Left ventricle myocardium superior (tissue), 1 donor: ENCODE data around the gene ZNF576. TPM values are rescaled to one million over a fixed set of nuclear protein-coding genes. Genes with fewer than 3 reads are reported as not detected.
"Not testable (repeated sequence)": the region's sequence is repeated elsewhere in the genome, so short reads cannot be mapped to it uniquely, and the experiment has no call there.

ENCODE experiments used
- ATAC-seq: fragments of 200-7000 bp; cut with Tn5 transposase; one replicate; pipeline ENCODE4 v1.9.1; 2020; ENCODE audit warnings: mild to moderate bottlenecking, moderate library complexity
- DNase-seq: peaks from one replicate; pipeline ENCODE4 v3.0.0-alpha.2; 2020
- intact Hi-C: fragments of 100-400 bp; cut with micrococcal nuclease; formaldehyde crosslinking; loops from one replicate; pipeline ENCODE4 v1.11.0; 2022
- total RNA-seq: library from RNA; stranded (reverse); fragmentation: NEBNext Ultra II Directional; extraction: Animal tissue kit (Norgen Biotek cat#: 25700); gene quantifications from one replicate; pipeline ENCODE4 v1.2.1, GENCODE V29; 2021
- donor health status: DM: no; HTN: yes; CAD: no; lungs with severe emphysema.

Gene ZNF576
- total RNA-seq, 1 donor from 2014 or later = 12.2 TPM

DNA sequence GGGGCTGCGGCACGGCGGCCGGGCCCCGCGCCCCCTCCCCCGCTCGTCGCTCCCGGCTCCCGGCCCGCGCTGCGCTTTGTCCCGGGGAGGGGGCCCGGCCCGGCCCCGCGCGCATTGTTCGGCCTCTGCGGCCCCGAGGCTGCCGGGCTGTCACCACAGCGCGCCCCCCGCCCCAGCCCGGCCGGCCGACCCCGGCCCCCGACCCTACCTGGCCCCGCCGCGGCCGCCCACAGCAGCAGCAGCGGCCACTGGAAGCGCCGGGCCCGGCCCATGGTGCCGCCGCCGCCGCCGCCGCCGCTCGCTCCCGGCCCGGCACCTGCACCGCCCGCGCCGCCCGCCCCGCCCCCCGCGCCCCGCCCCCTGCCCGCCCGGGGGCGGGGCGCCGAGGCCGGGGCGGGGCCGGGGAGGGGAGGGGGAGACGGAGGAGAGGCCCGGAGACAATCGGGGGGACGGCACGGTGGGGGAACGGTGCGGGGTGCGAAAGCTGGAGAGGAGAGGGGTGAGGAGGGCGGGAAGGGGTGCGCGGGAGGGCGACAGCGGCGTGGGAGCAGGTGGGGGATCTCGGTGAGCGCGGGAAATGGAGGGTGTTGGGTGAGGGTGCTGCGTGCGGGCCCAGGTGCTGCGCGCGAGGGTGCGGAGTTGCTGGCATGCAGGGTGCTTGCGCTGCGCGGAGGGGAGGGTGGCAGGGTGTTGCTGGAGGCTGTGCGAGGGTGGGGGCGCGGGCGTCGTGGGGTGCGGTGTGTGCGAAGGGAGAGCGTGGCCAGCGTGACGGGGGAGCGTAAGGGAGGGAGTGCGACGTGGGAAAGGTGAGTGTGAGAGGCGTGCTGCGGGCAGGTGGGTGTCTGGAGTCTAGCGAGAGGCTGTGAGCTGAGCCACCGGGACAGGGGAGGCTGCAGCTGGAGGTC is 43.4 kb downstream of the ZNF576 start, which contains the start of gene CADM4:
Gene CADM4, minus strand, starts transcription at position 332 of the 905 bp plus-strand sequence. Its CDS starts 60 bp downstream, at position 272.
- ATAC-seq = peak; percentile 81
- DNase-seq = peak; percentile 50
- intact Hi-C loops = no loop called here

DNA sequence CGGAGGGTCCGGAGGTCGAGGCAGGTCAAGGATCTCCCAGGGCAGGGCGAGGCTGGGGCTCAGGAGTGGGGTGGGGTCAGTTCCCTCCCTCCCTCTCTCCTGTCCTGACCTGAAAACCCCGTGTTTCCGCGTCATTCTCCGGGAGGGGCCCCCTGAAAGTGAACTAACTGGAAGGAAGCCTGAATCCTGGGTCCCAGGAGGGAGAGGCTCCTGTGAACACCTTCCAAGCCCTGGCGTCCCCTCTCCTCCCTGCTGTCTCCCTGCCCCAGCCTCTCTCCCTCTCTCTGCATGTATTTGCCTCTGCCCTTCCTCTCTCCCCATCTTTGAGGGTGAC is 44.0 kb downstream of the ZNF576 start:
- intact Hi-C loops = no loop called here
- peak; percentile 11 for ATAC-seq
- no peak for DNase-seq

DNA sequence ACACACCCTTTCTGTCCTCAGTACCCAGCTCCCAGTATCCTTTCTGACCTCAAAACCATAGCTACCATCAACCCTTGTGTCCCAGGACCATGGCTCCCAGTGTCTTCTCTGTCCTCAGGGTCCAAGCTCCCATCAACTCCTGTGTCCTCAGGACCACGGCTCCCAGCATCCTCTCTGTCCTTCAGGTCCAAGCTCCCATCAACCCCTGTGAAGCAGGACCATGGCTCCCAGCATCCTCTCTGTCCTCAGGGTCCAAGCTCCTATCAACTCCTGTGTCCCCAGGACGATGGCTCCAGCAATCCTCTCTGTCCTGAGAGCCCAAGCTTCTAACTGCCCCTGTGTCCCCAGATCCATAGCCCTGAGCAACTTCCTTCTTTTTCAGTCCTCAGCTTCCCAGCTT is 44.9 kb downstream of the ZNF576 start:
- ATAC-seq (no peak), DNase-seq (no peak)
- intact Hi-C loops = no loop called here

DNA sequence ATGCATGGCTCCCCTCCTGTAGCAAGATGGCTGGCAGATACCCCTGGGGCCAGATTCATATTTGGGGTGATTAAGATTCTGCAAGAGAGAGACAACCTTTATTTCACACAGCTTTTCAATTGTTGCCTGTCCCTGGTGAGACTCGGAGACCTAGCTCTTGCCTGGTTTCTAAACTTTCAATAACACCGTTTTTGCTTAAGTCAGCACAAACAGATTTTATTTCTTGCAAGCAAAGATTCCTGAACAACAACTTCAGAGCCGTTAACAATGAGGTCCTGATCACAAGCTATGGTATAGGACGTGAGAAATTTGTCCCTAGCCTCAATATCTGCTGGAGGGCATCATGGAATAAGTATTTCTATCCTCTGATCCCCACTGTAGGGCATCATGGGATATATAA is 46.1 kb downstream of the ZNF576 start:
- intact Hi-C loops = no loop called here
- DNase-seq (no peak), ATAC-seq (no peak)

DNA sequence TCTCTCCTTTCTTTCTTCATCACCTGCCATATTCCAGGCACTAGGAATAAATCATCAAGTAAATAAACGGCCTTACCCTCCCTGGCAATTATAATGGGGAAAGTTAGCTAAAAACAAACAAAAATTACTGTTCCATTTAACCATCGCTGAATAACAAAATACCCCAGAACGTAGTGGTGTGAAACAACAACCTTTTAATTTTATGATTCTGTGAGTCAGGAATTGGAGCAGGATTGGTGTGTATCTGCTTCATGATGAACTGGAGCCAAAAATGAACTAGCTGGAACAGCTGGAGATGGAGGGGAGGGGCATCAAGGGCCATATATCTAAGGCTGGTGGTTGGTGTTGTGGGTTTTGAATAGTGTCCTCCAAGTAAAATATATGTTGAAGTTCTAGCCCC is 46.9 kb downstream of the ZNF576 start:
- ATAC-seq (no peak), DNase-seq (no peak)

DNA sequence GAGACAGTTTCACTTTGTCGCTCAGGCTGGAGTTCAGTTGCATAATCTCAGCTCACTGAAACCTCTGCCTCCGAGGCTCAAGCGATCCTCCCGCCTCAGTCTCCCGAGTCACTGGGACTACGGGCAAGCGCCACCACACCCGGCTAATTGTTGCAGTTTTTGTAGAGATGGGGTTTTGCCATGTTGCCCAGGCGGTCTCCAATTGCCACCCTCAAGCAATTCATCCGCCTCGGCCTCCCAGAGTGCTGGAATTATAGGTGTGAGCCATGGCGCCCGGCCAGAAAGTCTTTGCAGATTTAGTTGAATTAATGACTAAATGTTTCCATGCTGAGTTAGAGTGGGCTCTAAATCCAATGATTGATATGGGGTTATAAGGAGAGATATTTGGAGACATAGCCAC is 47.8 kb downstream of the ZNF576 start:
- intact Hi-C loops = no loop called here
- DNase-seq (no peak), ATAC-seq (no peak)

More for the DNA sequence above, 46.9 kb downstream of the ZNF576 start:
- intact Hi-C loops = no loop called here

DNA sequence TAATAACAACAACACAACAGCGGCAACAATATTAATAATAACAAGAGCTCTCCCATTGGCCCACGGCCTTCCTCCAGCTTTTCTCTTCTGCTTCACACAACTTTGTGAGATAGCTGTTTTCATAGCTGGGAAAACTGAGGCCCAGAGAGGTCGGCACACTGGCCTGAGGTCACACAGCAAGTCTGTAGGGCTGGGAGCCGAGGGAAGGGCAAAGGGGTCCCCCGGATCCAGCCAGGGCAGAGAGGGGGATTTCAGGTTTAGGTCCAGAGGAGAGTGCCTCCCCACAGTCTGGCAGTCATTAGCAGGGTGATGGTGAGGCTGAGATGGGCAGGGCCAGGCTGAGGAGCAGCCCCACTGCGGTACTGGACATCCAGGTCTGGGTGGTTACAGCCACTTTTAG is 52.2 kb downstream of the ZNF576 start:
- no peak for DNase-seq
- no peak for ATAC-seq
- intact Hi-C loops = no loop called here

DNA sequence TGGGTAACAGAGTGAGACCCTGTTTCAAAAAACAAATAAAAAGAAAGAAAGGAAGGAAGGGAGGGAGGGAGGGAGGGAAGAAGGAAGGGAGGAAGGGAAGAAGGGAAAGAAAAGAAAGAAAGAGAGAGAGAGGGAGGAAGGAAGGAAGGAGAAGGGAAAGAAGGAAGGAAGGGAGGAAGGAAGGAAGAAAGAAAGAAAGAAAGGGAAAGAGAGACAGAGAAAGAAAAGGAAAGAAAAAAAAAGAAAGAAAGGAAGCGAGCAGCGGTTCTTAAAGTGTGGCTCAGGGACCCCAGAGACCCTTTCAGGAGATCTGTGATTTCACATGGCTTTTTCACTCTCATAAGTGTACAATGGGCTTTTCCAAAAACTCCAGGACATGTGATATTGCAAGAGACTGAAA is 53.1 kb downstream of the ZNF576 start:
- intact Hi-C loops = no loop called here
- no peak for DNase-seq
- no peak for ATAC-seq

DNA sequence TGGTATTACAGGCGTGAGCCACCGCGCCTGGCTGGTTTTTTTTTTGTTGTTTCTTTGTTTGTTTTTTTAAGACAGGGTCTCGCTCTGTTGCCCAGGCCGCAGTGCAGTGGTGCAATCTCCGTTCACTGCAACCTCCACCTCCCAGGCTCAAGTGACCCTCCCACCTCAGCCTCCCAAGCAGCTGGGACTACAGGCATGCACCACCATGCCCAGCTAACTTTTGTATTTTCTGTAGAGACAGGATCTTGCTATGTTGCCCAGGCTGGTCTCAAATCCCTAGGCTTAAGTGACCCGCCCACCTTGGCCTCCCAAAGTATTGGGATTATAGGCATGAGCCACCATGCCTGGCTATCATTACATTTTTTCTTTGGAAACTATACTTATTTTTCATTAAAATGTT is 53.9 kb downstream of the ZNF576 start:
- intact Hi-C loops, ATAC-seq: not testable (repeated sequence)

More for the DNA sequence above, 53.9 kb downstream of the ZNF576 start:
- not testable (repeated sequence) for DNase-seq

Other genes starting within 250 kb of the ZNF576 start
- 0.22 TPM for gene CD177, start 242.9 kb upstream of the ZNF576 start, total RNA-seq
- not detected for gene TEX101, start 181.7 kb upstream of the ZNF576 start, total RNA-seq
- gene LYPD3, start 131.0 kb upstream of the ZNF576 start, total RNA-seq = 0.15 TPM
- gene PHLDB3, start 91.8 kb upstream of the ZNF576 start, total RNA-seq = 6.0 TPM
- gene ETHE1, start 69.4 kb upstream of the ZNF576 start, total RNA-seq = 16.2 TPM
- gene ZNF575, start 63.4 kb upstream of the ZNF576 start, total RNA-seq = 1.8 TPM
- gene XRCC1, start 21.1 kb upstream of the ZNF576 start, total RNA-seq = 15.7 TPM
- gene PINLYP, start 20.8 kb upstream of the ZNF576 start, total RNA-seq = 1.4 TPM
- 19.6 TPM for gene IRGQ, start 461 bp upstream of the ZNF576 start, total RNA-seq
- 0.20 TPM for gene SRRM5, start 15.5 kb downstream of the ZNF576 start, total RNA-seq
- 38.6 TPM for gene ZNF428, start 23.0 kb downstream of the ZNF576 start, total RNA-seq
- 10.5 TPM for gene CADM4, start 43.3 kb downstream of the ZNF576 start, total RNA-seq
- gene PLAUR, start 73.6 kb downstream of the ZNF576 start, total RNA-seq = 5.1 TPM
- gene IRGC, start 119.5 kb downstream of the ZNF576 start, total RNA-seq = not detected
- 17.9 TPM for gene SMG9, start 158.4 kb downstream of the ZNF576 start, total RNA-seq
- 0.50 TPM for gene KCNN4, start 184.4 kb downstream of the ZNF576 start, total RNA-seq
- gene LYPD5, start 205.9 kb downstream of the ZNF576 start, total RNA-seq = 0.89 TPM
- gene ZNF283, start 230.7 kb downstream of the ZNF576 start, total RNA-seq = 11.0 TPM